ENCODE results near the gene CATSPERZ. TPM values are rescaled to one million over a fixed set of nuclear protein-coding genes. Genes with fewer than 3 reads are reported as not detected.

The CATSPERZ gene
- total RNA-seq, 6 experiments from 2014 or later = not detected

GRCh38 chr11:64278576-64279190 is 21.5 kb upstream of the CATSPERZ start:
- H3K4me1 ChIP-seq = peaks cover 0 to 4% (median 1%) of the 10 kb centered on the region in 4 donors
- intact Hi-C loops (cut with DNase I) = no loop called here
- 89% methylated on average over 7 of the region's 8 CpGs for WGBS (ENCODE audit: insufficient coverage, low coverage, low lambda C conversion rate, missing lambda C conversion rate)
- no peaks in the 10 kb centered on the region for H3K27me3 ChIP-seq
- H3K4me3 ChIP-seq = no peak overlapping the region
- TF ChIP-seq POLR2A (IDR thresholded peaks at IDR 0.05) = no peak
- TF ChIP-seq, protein P1, sequence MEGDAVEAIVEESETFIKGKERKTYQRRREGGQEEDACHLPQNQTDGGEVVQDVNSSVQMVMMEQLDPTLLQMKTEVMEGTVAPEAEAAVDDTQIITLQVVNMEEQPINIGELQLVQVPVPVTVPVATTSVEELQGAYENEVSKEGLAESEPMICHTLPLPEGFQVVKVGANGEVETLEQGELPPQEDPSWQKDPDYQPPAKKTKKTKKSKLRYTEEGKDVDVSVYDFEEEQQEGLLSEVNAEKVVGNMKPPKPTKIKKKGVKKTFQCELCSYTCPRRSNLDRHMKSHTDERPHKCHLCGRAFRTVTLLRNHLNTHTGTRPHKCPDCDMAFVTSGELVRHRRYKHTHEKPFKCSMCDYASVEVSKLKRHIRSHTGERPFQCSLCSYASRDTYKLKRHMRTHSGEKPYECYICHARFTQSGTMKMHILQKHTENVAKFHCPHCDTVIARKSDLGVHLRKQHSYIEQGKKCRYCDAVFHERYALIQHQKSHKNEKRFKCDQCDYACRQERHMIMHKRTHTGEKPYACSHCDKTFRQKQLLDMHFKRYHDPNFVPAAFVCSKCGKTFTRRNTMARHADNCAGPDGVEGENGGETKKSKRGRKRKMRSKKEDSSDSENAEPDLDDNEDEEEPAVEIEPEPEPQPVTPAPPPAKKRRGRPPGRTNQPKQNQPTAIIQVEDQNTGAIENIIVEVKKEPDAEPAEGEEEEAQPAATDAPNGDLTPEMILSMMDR (IDR thresholded peaks at IDR 0.05) = no peak
- peaks cover 0 to 14% (median 2%) of the 10 kb centered on the region in 4 donors for H3K36me3 ChIP-seq
- no peak overlapping the region for H3K27ac ChIP-seq
- DNase-seq (no peak), ATAC-seq (no peak)
- no peaks in the 10 kb centered on the region for H3K9me3 ChIP-seq

- H3K36me3 ChIP-seq = peaks cover 0 to 8% (median 0%) of the 10 kb centered on the region in 4 donors
- no peak overlapping the region for H3K27ac ChIP-seq
- no peak for ATAC-seq
- TF ChIP-seq, protein P1 (IDR thresholded peaks at IDR 0.05) = no peak
- H3K4me3 ChIP-seq = no peak overlapping the region
- no peaks in the 10 kb centered on the region for H3K27me3 ChIP-seq
- no peak for DNase-seq
- WGBS (ENCODE audit: insufficient coverage, low coverage, low lambda C conversion rate, missing lambda C conversion rate) = 94% methylated on average over 22 of the region's 22 CpGs
- no peaks in the 10 kb centered on the region for H3K9me3 ChIP-seq
- intact Hi-C loops (cut with DNase I) = no loop called here
- peaks cover 0 to 12% (median 6%) of the 10 kb centered on the region in 4 donors for H3K4me1 ChIP-seq
Measured at GRCh38 chr11:64281957-64282770, 18.0 kb upstream of the CATSPERZ start.

GRCh38 chr11:64283092-64283491 is 17.1 kb upstream of the CATSPERZ start:
- Histone ChIP-seq H3K4me3 (no peak overlapping the region), H3K27me3 (no peaks in the 10 kb centered on the region), H3K9me3 (no peaks in the 10 kb centered on the region), H3K27ac (no peak overlapping the region), H3K36me3 (peaks cover 0 to 4% (median 0%) of the 10 kb centered on the region in 4 donors), H3K4me1 (peaks cover 0 to 12% (median 6%) of the 10 kb centered on the region in 4 donors)
- intact Hi-C loops (cut with DNase I) = no loop called here
- no peak for DNase-seq
- whole genome bisulfite sequencing (ENCODE audit: insufficient coverage, low coverage, low lambda C conversion rate, missing lambda C conversion rate) = 100% methylated on average over 3 of the region's 3 CpGs
- no peak for TF ChIP-seq POLR2A (IDR thresholded peaks at IDR 0.05)
- TF ChIP-seq, protein P1 (IDR thresholded peaks at IDR 0.05) = no peak
- ATAC-seq = no peak

- 0% methylated on average over 6 of the region's 44 CpGs for WGBS (ENCODE audit: insufficient coverage, low coverage, low lambda C conversion rate, missing lambda C conversion rate)
- Histone ChIP-seq H3K4me1 (peaks cover 0 to 12% (median 6%) of the 10 kb centered on the region in 4 donors), H3K36me3 (no peaks in the 10 kb centered on the region), H3K4me3 (peak within 1 kb of the TSS; percentile 65 to 96 (median 93)), H3K27ac (peak within 1 kb of the TSS; percentile 79 to 95 (median 83)), H3K9me3 (no peaks in the 10 kb centered on the region), H3K27me3 (no peaks in the 10 kb centered on the region)
- TF ChIP-seq, protein P1 (IDR thresholded peaks at IDR 0.05) = no peak
- TF ChIP-seq POLR2A (IDR thresholded peaks at IDR 0.05) = peak; percentile 36
- ATAC-seq (peak; percentile 89 to 94 (median 90)), DNase-seq (peak; percentile 96 to 98 (median 98))
- intact Hi-C loops (cut with DNase I) = no loop called here
Measured at GRCh38 chr11:64284048-64284961, 15.9 kb upstream of the CATSPERZ start, which contains the start of gene BAD. Gene BAD, minus strand, starts transcription at chr11:64284665. Its CDS starts 297 bp downstream, at chr11:64284368.

Measured in right lobe of liver (tissue), 6 donors.